Uterus (tissue), 4 donors: Measurements from ENCODE around the gene POU2AF2. TPM values are rescaled to one million over a fixed set of nuclear protein-coding genes. Genes with fewer than 3 reads are reported as not detected.
"Not testable (repeated sequence)": the region's sequence is repeated elsewhere in the genome, so short reads cannot be mapped to it uniquely, and the experiment has no call there.

Source experiments
- DNase-seq, 2 donors: peaks; one replicate each; pipeline ENCODE4 v3.0.0-alpha.2; 2019 to 2020
- H3K27ac ChIP-seq, 2 donors: fragments of 200-600 bp; sonication (generic); 1 replicate in 1 of 2; 2 replicates in 1 of 2; pipeline ENCODE4 v1.5.1; 2016 to 2018
- H3K27me3 ChIP-seq, 2 donors: fragments of 200-600 bp; sonication (generic); one replicate each; pipeline ENCODE4 v1.5.1; 2018 to 2019; ENCODE audit warnings: control low read depth in 1 of 2
- H3K36me3 ChIP-seq, 2 donors: fragments of 200-600 bp; sonication (generic); one replicate each; pipeline ENCODE4 v1.5.1; 2019; ENCODE audit warnings: control low read depth in 1 of 2
- H3K4me1 ChIP-seq, 2 donors: fragments of 200-600 bp; sonication (generic); one replicate each; pipeline ENCODE4 v1.5.1; 2018 to 2019; ENCODE audit warnings: control low read depth in 1 of 2
- H3K4me3 ChIP-seq, 2 donors: fragments of 200-600 bp; sonication (generic); 1 replicate in 1 of 2; 2 replicates in 1 of 2; pipeline ENCODE4 v1.5.1; 2018 to 2019; ENCODE audit warnings: mild to moderate bottlenecking in 1 of 2
- H3K9me3 ChIP-seq, 2 donors: fragments of 200-600 bp; sonication (generic); one replicate each; pipeline ENCODE4 v1.5.1; 2019; ENCODE audit warnings: control low read depth in 1 of 2
- CTCF ChIP-seq, 4 experiments: fragments of 200-600 bp in 2 of 4; fragments of 450-650 bp in 2 of 4; sonication (generic) in 2 of 4; IDR thresholded peaks; one replicate each; pipeline ENCODE4 v1.5.1; 2016 to 2019; ENCODE audit warnings: antibody characterized with exemption in 4 of 4, mild to moderate bottlenecking in 2 of 4, moderate library complexity in 1 of 4
- POLR2A ChIP-seq, 2 donors: fragments of 450-650 bp; IDR thresholded peaks; one replicate each; pipeline ENCODE4 v1.6.1; 2016; ENCODE audit warnings: antibody characterized with exemption in 2 of 2, mild to moderate bottlenecking in 1 of 2, moderate library complexity in 1 of 2
- intact Hi-C: fragments of 100-400 bp; cut with DNase I; formaldehyde crosslinking; loops from one replicate; pipeline ENCODE4 v1.15.1; 2023; ENCODE audit warnings: low total_unique reads
- total RNA-seq, 4 donors: library from RNA; depleted of rRNA in 3 of 4; stranded (reverse); fragments of >200 nt in 3 of 4; gene quantifications; one replicate each; pipeline versions ENCODE4 v1.1.0 to v1.2.4, GENCODE V29; 2014 to 2023
- donor health status: DM: yes; HTN: yes; CAD: no.

The POU2AF2 gene
- total RNA-seq, 4 donors from 2014 or later, result not detected

DNA sequence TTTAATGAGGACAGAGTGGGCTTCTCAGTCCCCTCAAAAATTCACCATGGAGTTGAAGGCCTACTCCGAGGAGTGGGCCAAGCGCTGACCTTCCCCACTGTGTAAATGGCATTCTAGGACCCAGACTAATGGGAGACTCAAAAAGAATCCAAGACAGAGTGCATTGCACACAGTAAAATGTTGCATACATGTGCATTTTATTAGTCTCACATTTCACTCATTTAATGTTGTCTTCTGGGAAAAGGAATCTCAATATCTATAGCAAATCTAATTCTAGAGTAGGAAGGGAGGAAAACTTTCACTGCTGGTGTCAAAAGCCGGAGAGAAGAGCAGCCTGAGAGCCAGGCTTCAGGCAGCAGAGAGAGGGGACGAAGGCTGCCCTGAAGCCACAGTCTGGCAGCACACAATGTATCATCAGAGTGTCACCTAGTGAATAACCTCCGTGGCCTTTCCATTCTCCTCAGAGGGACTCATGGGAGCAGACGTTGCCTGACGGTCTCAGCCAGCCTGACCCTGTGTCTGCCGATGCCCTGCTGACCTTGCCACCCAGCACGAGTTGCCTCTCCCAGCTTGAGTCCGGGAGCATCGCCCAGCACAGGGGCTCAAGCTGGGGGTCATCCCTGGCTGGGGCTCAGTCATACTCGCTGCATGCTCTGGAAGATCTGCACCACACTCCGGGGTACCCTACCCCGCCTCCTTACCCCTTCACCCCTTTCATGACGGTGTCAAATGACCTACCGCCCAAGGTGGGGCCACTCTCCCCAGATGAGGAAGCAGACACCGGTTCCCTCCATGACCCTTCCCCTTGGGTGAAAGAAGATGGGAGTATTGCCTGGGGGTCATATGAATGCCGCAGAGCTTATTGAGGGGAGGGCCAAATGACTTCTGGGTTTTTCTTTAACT, 39.9 kb downstream of the POU2AF2 start:
- Histone ChIP-seq H3K9me3 (no peaks in the 10 kb centered on the region), H3K27me3 (no peaks in the 10 kb centered on the region), H3K36me3 (no peaks in the 10 kb centered on the region), H3K4me3 (no peak overlapping the region), H3K4me1 (no peaks in the 10 kb centered on the region), H3K27ac (no peak overlapping the region)
- DNase-seq, result no peak
- TF ChIP-seq CTCF (IDR thresholded peaks at IDR 0.05) (no peak), POLR2A (IDR thresholded peaks at IDR 0.05) (no peak)
- intact Hi-C loops, result no loop called here

DNA sequence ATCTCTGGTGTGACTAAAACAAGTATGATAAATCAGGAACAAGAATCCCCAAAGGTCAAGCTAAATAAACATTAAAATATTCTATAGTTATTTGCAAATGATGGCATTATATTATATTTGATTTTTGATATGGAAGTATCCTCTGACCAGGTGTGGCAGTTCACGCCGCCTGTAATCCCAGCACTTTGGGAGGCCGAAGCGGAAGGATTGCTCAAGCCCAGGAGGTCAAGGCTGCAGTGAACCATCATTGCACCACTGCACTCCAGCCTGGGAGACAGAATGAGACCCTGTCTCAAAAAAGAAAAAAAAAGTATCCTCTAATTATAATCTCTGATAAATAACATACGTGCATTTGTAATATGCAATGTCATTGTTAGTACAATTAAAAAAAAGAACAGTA, 46.2 kb downstream of the POU2AF2 start:
- Histone ChIP-seq H3K9me3 (no peaks in the 10 kb centered on the region), H3K27ac (no peak overlapping the region), H3K27me3 (no peaks in the 10 kb centered on the region), H3K4me3 (no peak overlapping the region), H3K36me3 (no peaks in the 10 kb centered on the region), H3K4me1 (no peaks in the 10 kb centered on the region)
- TF ChIP-seq POLR2A (IDR thresholded peaks at IDR 0.05) (no peak), CTCF (IDR thresholded peaks at IDR 0.05) (no peak)
- intact Hi-C loops, result no loop called here
- DNase-seq, result no peak

- DNase-seq, H3K4me1 ChIP-seq, intact Hi-C loops, H3K4me3 ChIP-seq, H3K9me3 ChIP-seq, H3K27me3 ChIP-seq, H3K36me3 ChIP-seq, H3K27ac ChIP-seq: not testable (repeated sequence)
Observed at GRCh38 chr11:111292408-111292807, 46.9 kb downstream of the POU2AF2 start.

DNA sequence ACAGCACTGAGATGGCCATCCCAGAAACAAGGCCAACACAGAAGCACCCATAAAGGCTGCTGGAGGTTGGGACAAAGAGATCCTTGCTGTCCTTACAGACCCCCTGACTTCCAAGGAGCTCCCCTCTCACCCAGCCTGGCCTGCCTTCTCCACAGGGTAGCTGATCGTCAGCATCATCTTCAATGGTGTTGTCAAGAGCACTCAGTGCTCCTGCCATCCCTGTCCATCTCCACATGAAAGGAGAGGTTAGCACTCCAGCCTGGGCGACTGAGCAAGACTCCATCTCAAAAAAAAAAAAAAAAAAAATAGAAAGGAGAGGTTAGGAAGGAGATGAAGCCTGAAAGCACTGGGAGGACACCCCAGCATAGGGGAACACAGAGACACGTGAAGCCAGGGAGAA, 50.7 kb downstream of the POU2AF2 start:
- Histone ChIP-seq H3K27ac (no peak overlapping the region), H3K27me3 (no peaks in the 10 kb centered on the region), H3K4me3 (no peak overlapping the region), H3K4me1 (no peaks in the 10 kb centered on the region), H3K9me3 (no peaks in the 10 kb centered on the region), H3K36me3 (no peaks in the 10 kb centered on the region)
- TF ChIP-seq CTCF (IDR thresholded peaks at IDR 0.05) (no peak), POLR2A (IDR thresholded peaks at IDR 0.05) (no peak)
- intact Hi-C loops, result no loop called here
- no peak for DNase-seq

DNA sequence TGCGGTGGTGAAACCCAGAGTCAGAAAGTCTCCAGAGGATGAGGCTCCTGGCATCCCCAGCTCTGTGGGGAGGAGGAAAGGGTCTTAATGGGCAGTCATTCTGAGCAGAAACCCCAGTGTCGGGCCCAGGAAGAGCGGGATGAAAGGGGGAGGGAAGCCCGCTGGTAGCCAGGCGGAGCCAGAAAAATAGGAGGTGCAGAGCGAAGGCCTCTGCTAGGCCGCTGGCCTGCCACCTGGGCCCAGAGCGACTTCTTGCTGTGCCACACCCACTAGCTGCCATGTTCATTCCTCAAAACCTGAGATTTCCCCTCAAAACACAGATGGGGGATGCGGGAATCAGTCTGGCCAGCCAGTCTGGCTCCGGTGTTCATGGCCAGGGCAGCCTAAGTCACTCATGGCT, 52.2 kb downstream of the POU2AF2 start:
- intact Hi-C loops, result no loop called here
- TF ChIP-seq CTCF (IDR thresholded peaks at IDR 0.05) (no peak), POLR2A (IDR thresholded peaks at IDR 0.05) (no peak)
- H3K4me3 ChIP-seq, result no peak overlapping the region
- H3K4me1 ChIP-seq, result no peaks in the 10 kb centered on the region
- H3K9me3 ChIP-seq, result no peaks in the 10 kb centered on the region
- peak overlapping the region in 1 of 2 donors; percentile 94 for H3K27ac ChIP-seq
- DNase-seq, result no peak
- H3K27me3 ChIP-seq, result no peaks in the 10 kb centered on the region
- H3K36me3 ChIP-seq, result no peaks in the 10 kb centered on the region
